H9 (cell line): Measurements from ENCODE around the gene LDLRAP1. TPM values are rescaled to one million over a fixed set of nuclear protein-coding genes. Genes with fewer than 3 reads are reported as not detected.

Experiments
- DNase-seq: peaks from one replicate; pipeline ENCODE4 v3.0.0-alpha.2; 2017
- H2AFZ ChIP-seq: one replicate; pipeline ENCODE4 v1.6.1; 2013; ENCODE audit warnings: mild to moderate bottlenecking, low read length, control low read depth, moderate library complexity
- H2AK5ac ChIP-seq: 2 replicates; pipeline ENCODE4 v1.6.1; 2013; ENCODE audit warnings: low read length, control low read depth, mixed read lengths; ENCODE audit not compliant: insufficient read length
- H2BK120ac ChIP-seq: one replicate; pipeline ENCODE4 v1.6.1; 2013; ENCODE audit warnings: low read depth, mild to moderate bottlenecking, low read length, control low read depth, inconsistent platforms; ENCODE audit not compliant: poor library complexity, severe bottlenecking
- H2BK12ac ChIP-seq: 2 replicates; pipeline ENCODE4 v1.6.1; 2013; ENCODE audit warnings: low read length, control low read depth, mixed read lengths, low read depth; ENCODE audit not compliant: insufficient read length
- H2BK15ac ChIP-seq: 2 replicates; pipeline ENCODE4 v1.6.1; 2013; ENCODE audit warnings: low read depth, low read length, control low read depth
- H2BK20ac ChIP-seq: one replicate; pipeline ENCODE4 v1.6.1; 2013; ENCODE audit warnings: low read depth, mild to moderate bottlenecking, low read length, control low read depth, inconsistent platforms; ENCODE audit not compliant: poor library complexity, severe bottlenecking
- H2BK5ac ChIP-seq: 2 replicates; pipeline ENCODE4 v1.6.1; 2013; ENCODE audit warnings: low read length, control low read depth, mixed read lengths; ENCODE audit not compliant: insufficient read length
- H3K14ac ChIP-seq: 2 replicates; pipeline ENCODE4 v1.6.1; 2013; ENCODE audit warnings: low read length, control low read depth; ENCODE audit not compliant: insufficient read depth
- H3K18ac ChIP-seq: 2 replicates; pipeline ENCODE4 v1.6.1; 2013; ENCODE audit warnings: low read depth, mild to moderate bottlenecking, mixed read lengths, low read length, control low read depth; ENCODE audit not compliant: insufficient read length
- H3K23ac ChIP-seq: 2 replicates; pipeline ENCODE4 v1.6.1; 2013; ENCODE audit warnings: low read length, control low read depth, mixed read lengths, low read depth; ENCODE audit not compliant: insufficient read length
- H3K23me2 ChIP-seq: 2 replicates; pipeline ENCODE4 v1.6.1; 2013; ENCODE audit warnings: low read depth, mild to moderate bottlenecking, mixed read lengths, low read length, control low read depth; ENCODE audit not compliant: insufficient read length, poor library complexity, severe bottlenecking
- H3K27ac ChIP-seq: 2 replicates; pipeline ENCODE4 v1.5.1; 2013; ENCODE audit warnings: low read length, control low read depth, mixed read lengths, low read depth; ENCODE audit not compliant: insufficient read length
- H3K27me3 ChIP-seq: 2 replicates; pipeline ENCODE4 v1.6.1; 2013; ENCODE audit warnings: low read length, control low read depth, inconsistent platforms; ENCODE audit not compliant: insufficient read depth
- H3K4ac ChIP-seq: 2 replicates; pipeline ENCODE4 v1.6.1; 2013; ENCODE audit warnings: low read depth, mild to moderate bottlenecking, control low read depth, inconsistent platforms, low read length, moderate library complexity
- H3K4me1 ChIP-seq: 2 replicates; pipeline ENCODE4 v1.6.1; 2013; ENCODE audit warnings: low read length, control low read depth, inconsistent platforms; ENCODE audit not compliant: insufficient read depth
- H3K4me2 ChIP-seq: 2 replicates; pipeline ENCODE4 v1.6.1; 2013; ENCODE audit warnings: low read length, control low read depth, mixed read lengths; ENCODE audit not compliant: insufficient read length, insufficient read depth
- H3K56ac ChIP-seq: 2 replicates; pipeline ENCODE4 v1.6.1; 2013; ENCODE audit warnings: low read depth, mild to moderate bottlenecking, mixed read lengths, low read length, control low read depth; ENCODE audit not compliant: insufficient read length
- H3K79me1 ChIP-seq: 2 replicates; pipeline ENCODE4 v1.6.1; 2013; ENCODE audit warnings: low read depth, mild to moderate bottlenecking, moderate library complexity, low read length, control low read depth, inconsistent platforms; ENCODE audit not compliant: insufficient read depth, poor library complexity, severe bottlenecking
- H3K79me2 ChIP-seq: 2 replicates; pipeline ENCODE4 v1.6.1; 2013; ENCODE audit warnings: low read length, control low read depth, inconsistent platforms; ENCODE audit not compliant: insufficient read depth
- H3K9ac ChIP-seq: 2 replicates; pipeline ENCODE4 v1.6.1; 2013; ENCODE audit warnings: low read length, control low read depth, mixed read lengths; ENCODE audit not compliant: insufficient read length; ENCODE audit errors: extremely low read depth
- H3K9me3 ChIP-seq: one replicate; pipeline ENCODE4 v1.6.1; 2013; ENCODE audit warnings: low read depth, low read length, inconsistent platforms; ENCODE audit not compliant: control insufficient read depth
- H3T11ph ChIP-seq: one replicate; pipeline ENCODE4 v1.6.1; 2013; ENCODE audit warnings: mild to moderate bottlenecking, low read length, control low read depth, inconsistent platforms
- H4K20me1 ChIP-seq: one replicate; pipeline ENCODE4 v1.6.1; 2013; ENCODE audit not compliant: control insufficient read depth, insufficient read length, insufficient read depth
- H4K5ac ChIP-seq: 2 replicates; pipeline ENCODE4 v1.6.1; 2013; ENCODE audit warnings: low read depth, mild to moderate bottlenecking, mixed read lengths, low read length, control low read depth; ENCODE audit not compliant: insufficient read length
- H4K8ac ChIP-seq: replicated peaks from 2 replicates; pipeline ENCODE4 v1.6.1; 2013; ENCODE audit warnings: low read length, control low read depth, mixed read lengths, low read depth; ENCODE audit not compliant: insufficient read length
- H4K91ac ChIP-seq: 2 replicates; pipeline ENCODE4 v1.6.1; 2013; ENCODE audit warnings: low read depth, mild to moderate bottlenecking, moderate library complexity, mixed read lengths, low read length, control low read depth; ENCODE audit not compliant: insufficient read length
- H3K27ac Mint-ChIP-seq, 3 experiments: 2 replicates in 2 of 3; 3 replicates in 1 of 3; pipeline ENCODE4 v1.8.0; 2020 to 2021; ENCODE audit warnings: mixed read lengths in 3 of 3, mild to moderate bottlenecking in 1 of 3, moderate library complexity in 1 of 3
- H3K27me3 Mint-ChIP-seq: 2 replicates; pipeline ENCODE4 v1.8.0; 2021; ENCODE audit warnings: low read depth, mild to moderate bottlenecking, moderate library complexity, mixed read lengths
- H3K36me3 Mint-ChIP-seq, 3 experiments: 2 replicates in 2 of 3; 3 replicates in 1 of 3; pipeline ENCODE4 v1.8.0; 2020 to 2021; ENCODE audit warnings: low read depth in 3 of 3, mixed read lengths in 3 of 3; ENCODE audit not compliant: insufficient read depth in 1 of 3
- H3K4me1 Mint-ChIP-seq, 2 experiments: 2 replicates each; pipeline ENCODE4 v1.8.0; 2020; ENCODE audit warnings: mixed read lengths in 2 of 2
- H3K4me3 Mint-ChIP-seq, 2 experiments: 2 replicates in 1 of 2; 3 replicates in 1 of 2; pipeline ENCODE4 v1.8.0; 2020 to 2021; ENCODE audit warnings: mild to moderate bottlenecking in 2 of 2, mixed read lengths in 2 of 2, moderate library complexity in 1 of 2
- H3K9me3 Mint-ChIP-seq, 2 experiments: 2 replicates in 1 of 2; 3 replicates in 1 of 2; pipeline ENCODE4 v1.8.0; 2020; ENCODE audit warnings: mild to moderate bottlenecking in 2 of 2, mixed read lengths in 2 of 2, moderate library complexity in 1 of 2
- WGBS: extraction: QIAGEN DNeasy Blood & Tissue Kit; methylation state at CpG from one replicate; pipeline ENCODE4 v1.1.7; 2013; ENCODE audit warnings: missing lambda C conversion rate, low lambda C conversion rate, mixed read lengths; ENCODE audit not compliant: insufficient read length; ENCODE audit errors: extremely low coverage; 5-methylcytosine and 5-hydroxymethylcytosine counted together
- total RNA-seq: library from RNA; stranded (reverse); gene quantifications from 2 replicates; pipeline ENCODE4 v1.2.1, GENCODE V29; 2021
- TF ChIP-seq, protein P1 (sequence below): fragments of 200-600 bp; sonication (generic); conservative IDR thresholded peaks from 3 replicates; pipeline ENCODE4 v1.8.0; 2021; ENCODE audit warnings: antibody characterized with exemption, mild to moderate bottlenecking

Gene LDLRAP1
- total RNA-seq, 1 experiment from 2014 or later: 15.7 TPM

DNA sequence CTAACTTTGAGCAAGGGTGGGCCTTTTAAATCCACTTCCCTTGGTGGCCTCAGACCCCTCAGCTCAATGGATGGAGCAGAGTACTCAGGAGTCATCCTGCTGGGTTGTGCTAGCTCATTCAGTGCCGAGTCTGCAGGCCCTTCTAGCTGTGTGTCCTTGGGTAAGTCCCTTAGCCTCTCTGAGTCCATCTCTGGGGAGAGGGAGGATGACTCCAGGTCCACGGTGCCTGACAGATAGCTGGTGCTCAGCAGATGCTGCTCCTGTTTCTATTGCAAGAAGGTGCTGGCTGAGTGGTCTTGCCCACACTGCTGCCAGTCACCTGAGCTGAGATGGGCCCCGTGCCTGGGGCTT, 11.0 kb downstream of the LDLRAP1 start:
- H4K8ac ChIP-seq: no peak overlapping the region
- H3K27me3 ChIP-seq: no peaks in the 10 kb centered on the region
- no peaks in the 10 kb centered on the region for H3K23me2 ChIP-seq
- Mint-ChIP-seq H3K4me1 (peaks cover 3 to 5% of the 10 kb centered on the region in 2 experiments), H3K27me3 (no peaks in the 10 kb centered on the region), H3K9me3 (no peaks in the 10 kb centered on the region), H3K4me3 (no peak overlapping the region), H3K36me3 (peaks cover 0 to 18% (median 9%) of the 10 kb centered on the region in 3 experiments; a peak in 4 of 7 replicates), H3K27ac (no peak overlapping the region)
- TF ChIP-seq, protein P1, sequence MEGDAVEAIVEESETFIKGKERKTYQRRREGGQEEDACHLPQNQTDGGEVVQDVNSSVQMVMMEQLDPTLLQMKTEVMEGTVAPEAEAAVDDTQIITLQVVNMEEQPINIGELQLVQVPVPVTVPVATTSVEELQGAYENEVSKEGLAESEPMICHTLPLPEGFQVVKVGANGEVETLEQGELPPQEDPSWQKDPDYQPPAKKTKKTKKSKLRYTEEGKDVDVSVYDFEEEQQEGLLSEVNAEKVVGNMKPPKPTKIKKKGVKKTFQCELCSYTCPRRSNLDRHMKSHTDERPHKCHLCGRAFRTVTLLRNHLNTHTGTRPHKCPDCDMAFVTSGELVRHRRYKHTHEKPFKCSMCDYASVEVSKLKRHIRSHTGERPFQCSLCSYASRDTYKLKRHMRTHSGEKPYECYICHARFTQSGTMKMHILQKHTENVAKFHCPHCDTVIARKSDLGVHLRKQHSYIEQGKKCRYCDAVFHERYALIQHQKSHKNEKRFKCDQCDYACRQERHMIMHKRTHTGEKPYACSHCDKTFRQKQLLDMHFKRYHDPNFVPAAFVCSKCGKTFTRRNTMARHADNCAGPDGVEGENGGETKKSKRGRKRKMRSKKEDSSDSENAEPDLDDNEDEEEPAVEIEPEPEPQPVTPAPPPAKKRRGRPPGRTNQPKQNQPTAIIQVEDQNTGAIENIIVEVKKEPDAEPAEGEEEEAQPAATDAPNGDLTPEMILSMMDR: no peak
- H2AFZ ChIP-seq: no peak overlapping the region
- no peak overlapping the region for H3K27ac ChIP-seq
- H4K91ac ChIP-seq: no peak overlapping the region
- no peak overlapping the region for H3T11ph ChIP-seq
- H2AK5ac ChIP-seq: no peak overlapping the region
- H3K79me1 ChIP-seq: no peaks in the 10 kb centered on the region
- no peak overlapping the region for H2BK20ac ChIP-seq
- no peaks in the 10 kb centered on the region for H3K9me3 ChIP-seq
- WGBS: no CpG with 5 or more reads among the region's 3 CpGs
- H4K20me1 ChIP-seq: no peaks in the 10 kb centered on the region
- H2BK15ac ChIP-seq: no peak overlapping the region
- DNase-seq: no peak
- H2BK5ac ChIP-seq: no peak overlapping the region
- H3K4ac ChIP-seq: no peak overlapping the region
- H3K18ac ChIP-seq: no peak overlapping the region
- H3K14ac ChIP-seq: no peak overlapping the region; the same call in 1 of the 2 replicates
- no peak overlapping the region for H3K9ac ChIP-seq
- H2BK120ac ChIP-seq: no peak overlapping the region
- no peaks in the 10 kb centered on the region for H3K79me2 ChIP-seq
- no peak overlapping the region for H2BK12ac ChIP-seq
- H3K4me1 ChIP-seq: no peaks in the 10 kb centered on the region
- H3K23ac ChIP-seq: no peak overlapping the region
- H3K56ac ChIP-seq: no peak overlapping the region
- no peak overlapping the region for H3K4me2 ChIP-seq
- no peak overlapping the region for H4K5ac ChIP-seq
